NCI-H2029 (cell line): Measurements from ENCODE around the gene CCDC106.

ENCODE experiments used
- DNase-seq: peaks from one replicate; lab custom pipeline; 2025; lab: John Stamatoyannopoulos, UW

Gene CCDC106

GRCh38 chr19:55635856-55636440 lies 12.1 kb upstream of the CCDC106 start:
- no peak for DNase-seq

GRCh38 chr19:55636723-55637122 lies 11.3 kb upstream of the CCDC106 start:
- no peak for DNase-seq

GRCh38 chr19:55637534-55637933 lies 10.5 kb upstream of the CCDC106 start:
- DNase-seq, result no peak

- no peak for DNase-seq
Measured at GRCh38 chr19:55638864-55639359, 9.1 kb upstream of the CCDC106 start.

DNA sequence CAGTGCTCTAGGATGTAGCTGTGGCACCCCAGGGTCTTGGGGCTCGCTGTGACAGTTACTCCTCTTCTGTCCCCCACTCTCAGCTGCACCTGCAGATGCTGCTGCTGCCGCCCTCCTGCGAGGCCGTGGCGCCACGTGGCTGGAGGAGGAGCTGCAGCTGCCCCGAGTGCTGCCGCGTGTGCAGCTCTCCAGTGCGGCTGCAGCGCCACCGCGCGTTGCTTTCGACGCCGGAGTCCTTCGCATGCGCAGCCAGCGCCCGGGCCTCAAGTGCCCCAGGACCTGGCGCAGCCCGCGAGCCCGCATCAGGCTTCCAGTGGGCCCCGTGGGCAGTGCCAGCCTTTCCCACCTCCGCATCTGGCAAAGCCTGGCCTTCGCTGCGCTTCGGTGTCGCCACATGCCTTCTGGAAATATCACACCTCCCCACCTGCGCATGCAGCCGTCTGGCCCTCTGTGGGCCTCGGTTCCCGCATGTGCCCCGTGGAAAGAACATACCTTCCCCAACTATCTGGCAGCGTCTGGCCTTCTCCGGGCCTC lies 7.9 kb upstream of the CCDC106 start:
- DNase-seq, result peak; percentile 47

DNA sequence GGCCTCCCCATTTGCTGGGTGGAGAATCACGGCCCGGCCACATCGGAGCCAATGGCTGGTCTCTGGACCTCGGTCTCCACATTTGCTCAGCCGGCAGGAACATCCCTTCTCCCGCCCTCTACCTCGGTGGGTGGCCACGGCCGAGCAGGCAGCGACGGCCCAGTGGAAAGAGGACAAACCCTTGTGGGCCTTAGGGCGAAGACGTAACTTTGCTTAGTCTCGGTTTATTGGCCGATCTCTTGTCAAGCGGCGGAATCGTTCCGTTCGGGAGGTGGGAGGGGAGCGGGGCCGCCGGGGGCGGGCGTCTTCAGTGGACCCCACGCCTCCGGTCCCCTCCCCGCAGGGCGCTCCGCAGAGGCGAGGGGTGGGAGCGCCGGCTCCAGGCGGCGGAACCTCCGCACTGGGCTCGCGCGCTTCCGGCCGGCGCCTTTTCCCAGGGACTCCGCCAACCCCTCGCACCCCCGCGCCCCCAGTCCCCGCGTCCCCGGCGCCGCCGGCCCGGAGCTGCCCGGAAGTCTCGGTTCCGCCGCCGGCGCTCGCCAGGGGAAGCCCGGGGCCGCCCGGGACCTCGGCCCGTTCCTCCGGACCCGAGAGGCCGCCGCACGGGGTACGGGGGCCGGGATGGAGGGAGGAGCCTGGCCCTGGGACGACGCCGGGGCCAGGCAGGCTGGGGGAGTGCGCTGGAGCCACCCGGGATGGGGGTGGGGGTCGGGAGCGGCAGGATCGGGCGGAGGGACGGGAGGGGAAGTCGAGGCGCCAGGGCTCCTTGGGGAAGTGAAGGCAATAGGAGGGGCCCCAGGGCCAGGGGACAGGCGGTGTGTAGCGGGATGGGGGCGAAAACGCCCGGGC lies 7.2 kb upstream of the CCDC106 start, which contains the start of gene ZNF580:
Gene ZNF580, plus strand, starts transcription at position 426 of the 849 bp plus-strand sequence. CDS start 1,507 bp downstream, outside the sequence.
- peak; percentile 53 for DNase-seq

- DNase-seq, result no peak
Measured at GRCh38 chr19:55641426-55642152, 6.4 kb upstream of the CCDC106 start.

DNA sequence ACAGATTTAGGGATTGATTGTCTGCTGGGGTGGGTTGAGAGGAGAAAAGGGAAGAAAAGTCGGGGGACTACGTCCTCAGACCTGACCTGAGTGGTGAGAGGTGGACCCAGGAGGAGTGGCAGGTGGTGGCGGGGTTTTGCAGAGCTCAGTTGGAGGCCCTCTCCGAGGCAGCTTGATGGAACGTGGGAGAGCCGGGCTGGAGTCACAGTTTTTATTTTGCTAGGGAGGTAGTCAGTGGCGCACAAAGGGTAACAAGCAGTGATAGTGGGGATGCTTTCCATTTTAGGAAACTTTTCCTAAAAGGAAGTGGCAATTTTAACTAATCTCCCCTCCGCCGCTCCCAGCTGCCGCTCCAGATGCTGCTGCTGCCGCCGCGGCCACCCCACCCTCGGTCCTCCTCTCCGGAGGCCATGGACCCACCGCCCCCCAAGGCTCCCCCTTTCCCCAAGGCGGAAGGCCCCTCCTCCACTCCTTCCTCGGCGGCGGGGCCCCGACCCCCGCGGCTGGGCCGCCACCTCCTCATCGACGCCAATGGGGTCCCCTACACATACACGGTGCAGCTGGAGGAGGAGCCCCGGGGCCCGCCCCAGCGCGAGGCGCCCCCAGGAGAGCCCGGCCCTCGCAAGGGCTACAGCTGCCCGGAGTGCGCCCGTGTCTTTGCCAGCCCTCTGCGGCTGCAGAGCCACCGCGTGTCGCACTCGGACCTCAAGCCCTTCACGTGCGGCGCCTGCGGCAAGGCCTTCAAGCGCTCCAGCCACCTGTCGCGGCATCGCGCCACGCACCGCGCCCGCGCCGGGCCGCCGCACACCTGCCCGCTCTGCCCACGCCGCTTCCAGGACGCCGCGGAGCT lies 5.6 kb upstream of the CCDC106 start:
- DNase-seq, result no peak

DNA sequence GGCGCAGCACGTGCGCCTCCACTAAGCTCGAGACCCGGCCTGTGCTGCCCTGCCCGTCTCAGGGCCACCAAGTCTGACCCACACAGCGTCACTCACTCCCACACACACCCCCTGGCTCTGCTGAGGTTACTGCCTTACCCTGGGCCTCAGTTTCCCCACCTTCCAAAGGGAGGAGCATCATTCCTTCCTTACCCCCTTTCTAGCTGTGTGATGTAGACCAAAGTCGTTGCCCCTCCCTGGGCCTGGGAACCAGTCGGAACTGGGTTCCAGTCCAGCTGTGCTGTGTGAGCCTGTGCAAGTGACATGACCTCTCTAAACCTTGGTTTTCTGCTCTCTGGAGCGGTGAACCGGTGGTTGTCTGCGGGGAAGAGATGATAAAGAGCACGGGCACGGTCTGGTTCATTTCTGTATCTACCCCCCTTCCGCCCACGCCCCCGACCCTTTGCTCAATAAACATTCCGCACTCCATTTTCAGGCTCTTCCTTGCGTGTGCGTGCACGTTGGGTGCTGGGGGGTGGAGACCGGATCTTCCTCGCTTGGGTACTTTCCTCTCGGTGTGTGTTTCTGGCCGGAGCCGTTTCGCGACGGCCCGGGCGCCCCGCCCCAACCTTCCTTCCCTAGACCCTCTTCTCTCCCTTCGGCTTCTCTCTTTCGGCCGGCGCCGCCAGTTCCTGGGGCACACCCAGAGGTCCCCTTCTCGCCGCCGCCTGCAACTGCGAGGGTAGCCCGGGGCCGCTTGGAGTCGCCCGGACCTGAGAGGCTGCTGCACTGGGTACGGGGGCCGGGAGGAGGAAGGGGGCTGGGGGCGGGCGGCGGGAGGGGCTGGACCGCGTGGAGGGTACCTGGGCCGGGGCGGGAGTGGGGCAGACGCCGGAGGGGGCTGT lies 4.8 kb upstream of the CCDC106 start, which contains the start of gene ZNF581:
Gene ZNF581, plus strand, starts transcription at position 647 of the 884 bp plus-strand sequence. CDS start 923 bp downstream, outside the sequence.
- DNase-seq, result peak; percentile 60

- DNase-seq, result no peak
Measured at GRCh38 chr19:55643887-55644176, 4.2 kb upstream of the CCDC106 start.

- DNase-seq, result no peak
Measured at GRCh38 chr19:55644191-55644833, 3.7 kb upstream of the CCDC106 start.

DNA sequence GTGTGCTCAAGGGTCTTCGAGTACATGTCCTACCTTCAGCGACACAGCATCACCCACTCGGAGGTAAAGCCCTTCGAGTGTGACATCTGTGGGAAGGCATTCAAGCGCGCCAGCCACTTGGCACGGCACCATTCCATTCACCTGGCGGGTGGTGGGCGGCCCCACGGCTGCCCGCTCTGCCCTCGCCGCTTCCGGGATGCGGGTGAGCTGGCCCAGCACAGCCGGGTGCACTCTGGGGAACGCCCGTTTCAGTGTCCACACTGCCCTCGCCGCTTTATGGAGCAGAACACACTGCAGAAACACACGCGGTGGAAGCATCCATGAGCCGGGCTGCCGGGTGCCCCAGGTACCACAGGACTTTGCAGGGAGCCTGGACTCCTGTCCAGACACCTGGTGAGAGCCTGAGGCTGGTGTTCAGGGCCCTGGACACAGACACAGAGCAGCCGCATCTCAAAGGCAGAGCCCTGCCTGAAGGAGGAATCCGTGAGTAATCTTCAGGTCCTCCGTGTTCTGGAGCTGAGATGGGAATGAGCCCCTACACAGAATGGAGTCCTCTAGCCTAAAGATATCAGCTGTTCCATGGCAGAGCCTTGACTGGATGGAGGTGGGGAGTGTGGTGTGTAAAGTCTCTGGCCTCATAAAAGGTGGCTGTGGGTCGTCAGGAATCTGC lies 3.0 kb upstream of the CCDC106 start:
- no peak for DNase-seq

DNA sequence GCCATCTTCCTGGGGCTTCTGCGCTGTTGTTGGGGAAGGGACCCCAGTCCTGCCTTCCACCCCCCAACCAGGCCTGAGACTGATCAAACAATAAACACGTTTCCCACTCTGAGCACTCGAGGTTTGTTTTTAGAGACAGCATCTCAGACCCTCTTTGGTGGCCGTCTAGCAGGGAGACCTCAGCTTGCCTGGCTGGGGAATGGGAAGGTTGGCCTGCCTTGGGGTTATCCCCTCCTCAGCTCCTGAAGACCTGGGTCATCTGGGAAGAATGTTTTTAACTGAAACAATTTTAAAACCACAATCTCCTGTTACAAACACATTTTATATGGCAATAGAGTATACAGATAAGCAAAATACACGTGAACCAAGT lies 2.5 kb upstream of the CCDC106 start:
- DNase-seq, result no peak

- peak; percentile 35 for DNase-seq
Measured at GRCh38 chr19:55646889-55647731, 902 bp upstream of the CCDC106 start.

DNA sequence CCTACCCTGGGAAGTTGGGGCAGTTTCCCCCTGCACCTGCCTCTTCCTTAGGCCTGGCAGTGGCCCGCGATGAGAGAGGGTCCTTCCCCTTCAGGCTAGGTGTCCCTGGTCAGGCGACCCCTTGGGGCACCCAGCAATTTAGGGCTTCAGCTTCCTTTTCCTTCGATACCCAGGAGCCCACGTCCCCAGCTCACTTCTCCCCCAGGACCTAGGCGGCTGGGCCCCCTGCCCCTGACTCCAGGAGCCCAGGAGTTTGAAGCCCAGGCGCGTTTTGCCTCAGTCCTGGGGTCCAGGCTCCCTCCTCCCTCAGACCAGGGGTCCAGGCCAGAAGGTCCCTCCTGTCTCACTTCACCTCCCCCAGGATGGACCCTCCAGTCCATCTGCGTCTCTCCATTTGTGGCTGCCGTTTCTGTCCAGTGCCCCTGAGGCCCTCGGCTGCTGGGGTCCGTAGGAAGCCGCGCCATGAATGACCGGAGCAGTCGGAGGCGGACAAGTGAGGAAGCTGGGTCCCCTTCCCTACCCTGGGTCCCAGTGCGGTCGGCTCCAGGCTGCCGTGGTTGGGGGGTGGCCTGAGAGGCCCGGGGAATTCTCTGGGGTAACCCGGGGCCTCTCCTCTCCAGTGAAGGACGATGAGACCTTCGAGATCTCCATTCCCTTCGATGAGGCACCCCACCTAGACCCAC lies 714 bp downstream of the CCDC106 start:
- DNase-seq, result no peak

DNA sequence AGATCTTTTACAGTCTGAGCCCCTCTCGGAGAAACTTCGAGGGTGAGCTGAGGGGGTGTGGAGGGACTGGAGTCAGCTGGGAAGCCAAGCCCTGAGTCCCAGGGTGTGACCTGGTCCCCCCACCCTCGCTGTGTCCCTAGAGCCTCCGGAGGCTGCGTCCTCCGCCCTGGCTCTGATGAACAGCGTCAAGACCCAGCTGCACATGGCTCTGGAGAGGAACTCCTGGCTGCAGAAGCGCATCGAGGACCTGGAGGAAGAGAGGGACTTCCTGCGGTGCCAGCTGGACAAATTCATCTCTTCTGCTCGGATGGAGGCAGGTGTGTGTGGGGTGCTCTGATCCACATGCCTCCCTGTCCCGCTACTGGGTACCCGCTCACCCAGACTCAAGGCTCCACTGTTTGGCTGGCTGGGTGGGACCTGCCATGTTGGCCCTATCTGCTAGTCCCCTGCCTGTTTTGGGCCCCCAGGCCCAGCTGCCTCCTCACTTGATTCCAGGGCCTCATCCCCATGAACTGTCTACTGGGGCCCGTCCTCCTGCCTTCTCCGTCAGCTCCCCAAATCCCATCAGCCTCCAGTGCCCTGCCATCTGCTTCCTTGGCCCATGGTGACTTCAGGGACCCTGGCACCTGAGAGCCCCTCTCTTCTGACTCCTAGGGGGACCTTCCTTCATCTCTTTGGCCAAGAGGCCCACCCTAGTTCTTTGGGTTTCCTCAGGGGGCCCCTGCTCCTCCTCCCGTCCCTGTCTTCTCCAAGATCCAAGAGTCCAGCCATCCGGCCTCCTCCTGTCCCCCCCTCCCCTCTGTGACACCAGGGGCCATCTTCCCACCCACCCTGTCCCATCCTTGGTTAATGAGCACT lies 1.5 kb downstream of the CCDC106 start:
- no peak for DNase-seq

GRCh38 chr19:55650126-55650557 lies 2.1 kb downstream of the CCDC106 start:
- no peak for DNase-seq
